Colon (tissue), 2 donors: ENCODE data around the gene MAP2K7.
"Not testable (repeated sequence)": the region's sequence is repeated elsewhere in the genome, so short reads cannot be mapped to it uniquely, and the experiment has no call there.

Experiments used
- FAIRE-seq: peaks from 2 replicates; lab custom pipeline; 2012; peaks lifted over from hg19 to GRCh38; lab: Jason Lieb, UNC
- donor health status: control.
- donor health status: control.

Gene MAP2K7

DNA sequence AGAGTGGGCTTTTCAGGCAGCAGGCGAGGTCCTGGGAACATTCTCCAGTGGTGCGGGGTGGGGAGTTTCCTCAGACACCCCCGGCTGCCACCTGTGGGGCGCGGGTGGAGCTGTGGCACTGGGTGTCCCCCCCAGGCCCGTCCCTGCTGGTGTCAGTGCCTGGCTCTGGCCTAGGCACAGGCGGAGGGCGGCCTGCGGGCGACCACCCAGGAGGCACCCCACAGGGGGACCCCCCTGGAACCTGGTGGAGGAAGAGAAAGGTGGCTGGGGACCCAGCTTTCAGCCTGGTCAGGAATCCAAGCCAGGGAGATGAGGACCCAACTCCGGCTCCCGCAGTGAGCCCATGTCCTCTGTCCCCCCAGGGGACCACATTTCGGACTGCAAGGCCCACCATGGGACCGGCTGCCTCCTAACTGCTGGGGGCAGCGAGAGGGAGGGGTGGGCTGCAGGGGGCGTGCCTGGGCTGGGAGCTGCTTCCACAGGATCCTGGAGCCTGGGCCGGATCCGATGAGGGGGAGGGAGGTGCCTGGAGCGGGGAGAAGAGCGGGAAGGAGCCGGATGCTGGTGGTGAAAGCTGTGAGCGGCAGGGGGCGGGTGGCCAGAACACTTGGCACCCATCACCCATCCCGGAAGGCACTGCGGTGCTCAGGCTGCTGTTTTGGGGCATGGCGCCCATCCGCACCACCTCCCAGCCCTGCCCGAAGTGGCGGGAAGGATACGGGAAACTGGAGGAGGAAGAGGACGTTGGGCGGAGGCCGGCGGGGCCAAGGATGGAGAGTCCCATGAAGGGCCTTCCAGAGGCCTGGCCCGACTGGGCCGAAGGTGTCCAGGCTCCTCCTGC, 27.8 kb downstream of the MAP2K7 start:
- no peak for FAIRE-seq

DNA sequence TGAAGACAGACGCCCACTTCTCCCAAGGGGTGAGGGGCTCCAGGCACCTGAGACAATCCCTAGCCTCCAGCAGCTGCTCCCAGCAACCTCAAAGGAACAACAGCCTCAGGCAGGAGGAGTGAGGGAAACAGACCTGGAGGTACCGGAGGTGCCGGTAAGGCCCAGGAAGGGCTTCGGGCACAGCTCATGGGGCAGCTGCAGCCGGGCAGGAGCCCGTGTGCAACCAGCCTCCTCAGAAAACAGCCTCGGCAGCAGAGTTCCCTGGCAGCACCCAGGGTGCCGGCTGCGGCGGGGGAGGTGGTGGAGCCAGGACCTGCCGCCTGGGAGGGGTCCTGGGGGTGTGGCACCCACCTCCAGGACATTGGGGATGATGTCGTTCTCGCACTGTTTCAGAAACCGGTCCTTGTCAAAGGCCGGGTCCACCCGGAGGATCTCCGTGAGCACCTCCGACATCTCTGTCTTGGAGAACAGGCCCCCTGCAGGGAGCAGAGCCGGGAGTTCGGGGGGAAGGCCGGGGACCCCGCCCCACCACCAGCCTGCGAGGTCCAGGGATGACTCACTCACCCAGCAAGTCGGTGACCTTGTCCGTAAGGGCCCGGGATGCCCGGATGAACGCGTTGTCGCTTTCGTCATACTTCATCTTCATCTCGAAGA, 28.7 kb downstream of the MAP2K7 start:
- FAIRE-seq = no peak

DNA sequence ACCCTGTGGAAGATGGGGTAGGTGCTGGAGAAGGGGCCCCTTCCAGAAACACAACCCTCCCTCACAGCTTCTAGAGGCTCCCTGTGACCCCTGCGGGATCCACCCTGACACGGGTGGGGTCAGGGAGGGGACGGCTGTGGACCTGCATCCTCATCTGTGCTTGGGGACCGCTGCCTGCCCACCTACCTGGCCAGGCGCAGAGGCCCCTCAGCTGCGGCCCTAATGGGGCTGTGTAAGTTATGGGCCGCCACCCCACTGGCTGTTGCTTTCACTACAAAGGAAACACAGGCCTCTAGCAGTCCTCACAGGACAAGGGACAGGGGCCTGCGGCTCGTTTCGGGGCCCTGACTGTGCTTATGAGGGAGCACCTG, 29.2 kb downstream of the MAP2K7 start:
- no peak for FAIRE-seq

DNA sequence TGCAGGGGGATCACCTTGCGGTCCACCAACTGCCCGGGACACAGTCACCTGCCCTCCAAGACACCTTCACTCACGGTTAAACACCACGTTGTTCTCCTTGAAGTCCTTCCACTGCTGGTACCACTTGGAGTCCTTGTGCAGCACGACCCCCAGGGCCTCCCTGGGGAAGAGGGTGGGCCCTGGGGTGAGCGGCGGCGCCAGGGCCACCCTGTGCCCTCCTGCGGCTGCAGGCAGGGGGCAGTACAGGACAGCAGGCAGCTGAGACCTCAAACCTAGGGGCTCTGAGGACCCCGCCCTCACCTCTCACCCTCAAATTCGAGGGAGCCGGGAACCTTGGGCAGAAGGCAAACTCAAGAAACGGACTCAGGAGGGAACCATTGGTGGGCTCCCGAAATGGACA, 29.7 kb downstream of the MAP2K7 start:
- FAIRE-seq = no peak

DNA sequence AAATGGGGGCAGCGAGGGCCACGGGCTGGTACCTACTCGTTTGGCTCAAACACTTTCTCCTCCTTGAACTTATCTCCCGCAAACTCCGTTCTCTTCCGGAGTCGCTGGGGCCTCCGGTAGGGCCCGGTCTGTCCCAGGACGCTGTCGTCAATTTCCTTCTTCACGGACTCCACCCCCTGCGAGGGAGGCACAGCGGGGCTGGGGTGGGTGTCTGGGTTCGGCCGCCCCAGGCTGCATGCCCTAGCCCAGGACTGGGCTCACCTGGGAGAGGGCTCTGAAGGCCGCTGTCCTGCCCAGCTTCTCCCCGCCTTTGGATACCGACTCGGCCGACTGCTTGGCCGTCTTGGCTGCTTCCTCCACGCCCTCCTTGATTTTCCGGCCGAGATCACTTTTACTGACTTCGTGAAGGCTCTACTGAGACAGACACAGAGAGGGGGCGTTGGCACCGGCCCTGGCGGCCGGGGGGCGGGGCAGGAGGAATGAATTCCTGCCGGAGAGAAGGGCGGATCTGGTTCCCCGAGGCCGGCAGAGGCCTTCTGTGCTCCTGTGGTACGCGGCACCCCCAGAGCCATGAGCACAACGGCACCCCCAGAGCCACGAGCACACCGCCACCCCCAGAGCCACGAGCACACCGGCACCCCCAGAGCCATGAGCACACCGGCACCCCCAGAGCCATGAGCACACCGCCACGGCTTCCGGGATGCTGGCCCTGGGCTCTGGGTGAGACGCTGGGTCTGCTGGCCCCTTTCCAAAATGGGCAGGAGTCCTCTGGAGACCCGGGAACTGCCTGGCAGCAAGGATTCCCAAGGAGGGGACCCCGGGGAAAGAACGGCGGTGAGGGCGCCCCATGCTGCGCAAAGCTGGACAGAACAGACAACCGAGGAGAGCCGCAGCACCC, 30.4 kb downstream of the MAP2K7 start:
- no peak for FAIRE-seq

DNA sequence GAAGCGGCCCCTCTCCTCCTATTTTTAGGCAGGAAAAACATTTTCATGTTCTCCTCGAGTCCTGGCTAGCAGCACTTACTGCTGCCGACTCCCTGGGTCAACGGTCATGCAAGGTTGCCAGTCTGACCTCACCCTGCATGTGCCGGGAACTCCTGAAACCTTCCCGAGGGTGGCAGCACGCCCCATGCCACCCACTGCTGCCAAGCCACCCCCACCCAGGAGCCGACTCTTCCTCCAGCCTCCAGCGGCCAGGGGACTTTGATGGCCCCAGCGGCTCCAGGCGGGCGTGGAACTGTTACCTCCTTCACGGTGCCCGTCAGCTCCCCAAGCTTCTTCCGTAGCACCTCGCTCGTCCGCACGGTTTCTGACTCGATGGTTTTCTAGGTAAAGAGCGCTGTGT, 31.1 kb downstream of the MAP2K7 start:
- no peak for FAIRE-seq

DNA sequence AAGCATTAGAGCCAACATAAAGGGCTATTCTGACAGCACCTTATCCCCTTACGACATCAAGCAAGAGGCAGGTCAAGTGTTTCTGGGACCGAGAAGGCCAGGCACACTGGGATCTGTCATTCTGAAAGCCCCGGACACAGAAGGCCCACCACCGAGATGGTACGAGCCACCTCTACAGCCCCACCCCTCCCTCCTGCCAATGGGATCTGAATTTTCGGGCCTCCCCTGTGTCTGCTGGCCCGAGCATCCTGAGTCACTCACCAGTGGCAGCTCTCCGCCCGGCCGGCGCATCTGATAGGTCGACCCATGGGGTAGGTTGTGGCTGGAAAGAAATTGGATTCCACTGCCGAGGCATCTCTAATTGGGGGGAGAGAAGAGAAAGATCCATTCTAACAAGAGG, 37.2 kb downstream of the MAP2K7 start:
- no peak for FAIRE-seq

DNA sequence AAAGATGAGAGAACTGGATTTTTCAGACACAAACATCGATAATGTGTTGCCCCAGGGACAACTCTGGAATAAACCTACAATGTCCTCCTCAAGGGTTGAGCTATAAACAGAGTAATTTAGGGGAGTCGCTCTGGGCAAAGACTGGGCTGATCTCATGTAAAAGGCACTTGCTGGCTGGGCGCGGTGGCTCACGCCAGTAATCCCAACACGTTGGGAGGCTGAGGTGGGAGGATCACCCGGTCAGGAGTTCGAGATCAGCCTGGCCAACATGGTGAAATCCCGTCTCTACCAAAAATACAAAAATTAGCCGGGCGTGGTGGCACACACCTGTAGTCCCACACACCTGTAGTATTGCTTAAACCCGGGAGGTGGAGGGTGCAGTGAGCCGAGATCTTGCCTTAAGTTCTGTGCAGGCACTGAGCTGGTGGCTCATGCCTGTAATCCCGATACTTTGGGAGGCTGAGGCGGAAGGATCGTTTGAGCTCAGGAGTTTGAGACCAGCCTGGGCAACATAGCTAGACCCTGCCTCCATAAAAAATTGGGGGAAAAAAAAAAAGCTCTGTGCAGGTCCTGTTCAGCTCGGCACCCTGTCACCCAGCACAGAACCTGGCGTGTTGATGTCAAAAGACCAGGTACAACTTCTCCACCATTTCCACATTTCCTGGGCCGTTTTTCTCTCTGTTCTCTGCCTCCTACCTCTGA, 38.4 kb downstream of the MAP2K7 start:
- FAIRE-seq = no peak

DNA sequence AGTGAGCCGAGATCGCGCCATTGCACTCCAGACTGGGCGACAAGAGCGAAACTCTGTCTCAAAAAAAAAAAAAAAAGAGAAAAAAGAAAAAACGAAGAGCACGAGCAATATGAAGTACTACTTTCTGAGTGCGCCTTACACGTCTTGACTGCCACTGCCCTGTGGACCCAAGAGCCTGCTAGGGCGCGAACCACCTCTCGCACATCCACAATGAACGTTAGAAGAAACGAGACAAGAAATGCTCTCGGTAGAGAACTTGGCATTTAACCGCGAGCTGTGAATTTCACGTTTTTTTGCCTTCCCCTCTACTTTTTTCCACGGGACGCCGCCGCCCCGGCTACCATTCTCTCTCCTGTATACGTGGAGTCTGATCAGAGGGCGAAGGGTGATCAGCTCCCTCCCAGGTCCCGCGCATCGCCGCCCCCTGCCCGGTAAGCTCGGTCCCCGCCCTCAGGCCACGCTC, 39.3 kb downstream of the MAP2K7 start:
- FAIRE-seq = no peak

DNA sequence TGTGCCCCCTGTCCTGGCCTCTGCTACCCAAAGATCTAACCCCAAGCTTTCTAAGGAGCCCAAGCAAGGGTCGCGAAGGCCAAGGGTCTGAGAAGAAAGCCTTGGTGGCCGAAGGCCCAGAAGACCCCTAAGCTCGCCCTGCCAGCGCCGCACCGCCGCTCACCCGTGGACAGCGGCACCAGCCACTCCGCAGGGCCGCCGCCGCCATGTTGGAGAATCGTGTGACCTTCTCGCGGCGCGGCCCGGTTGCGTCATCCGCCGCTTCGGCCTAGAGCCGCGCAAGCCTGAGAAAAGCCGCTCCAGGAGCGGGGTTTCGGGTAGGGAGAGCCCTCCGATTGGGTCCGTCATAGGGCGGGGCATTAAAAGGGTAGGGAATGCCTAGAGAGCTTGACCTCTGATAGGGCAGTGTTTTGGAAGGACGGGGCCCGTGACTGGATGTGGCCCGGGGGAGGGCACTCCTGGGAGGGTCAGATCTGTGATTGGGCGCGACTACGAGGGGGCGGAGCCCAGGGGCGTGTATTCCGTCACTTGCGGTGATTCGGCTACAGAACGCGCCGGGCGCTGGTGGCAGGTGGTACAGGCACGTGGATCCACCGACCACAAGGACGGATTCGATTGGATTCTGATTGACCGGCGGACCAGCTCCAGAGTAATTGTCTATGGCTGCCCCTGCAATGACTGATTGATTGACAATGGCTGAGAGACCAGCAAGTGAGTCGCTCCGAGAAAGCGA, 39.9 kb downstream of the MAP2K7 start, which contains the start of gene TIMM44:
Gene TIMM44, minus strand, starts transcription at position 223 of the 733 bp plus-strand sequence. Its CDS starts 15 bp downstream, at position 208.
- FAIRE-seq = peak; percentile 96

DNA sequence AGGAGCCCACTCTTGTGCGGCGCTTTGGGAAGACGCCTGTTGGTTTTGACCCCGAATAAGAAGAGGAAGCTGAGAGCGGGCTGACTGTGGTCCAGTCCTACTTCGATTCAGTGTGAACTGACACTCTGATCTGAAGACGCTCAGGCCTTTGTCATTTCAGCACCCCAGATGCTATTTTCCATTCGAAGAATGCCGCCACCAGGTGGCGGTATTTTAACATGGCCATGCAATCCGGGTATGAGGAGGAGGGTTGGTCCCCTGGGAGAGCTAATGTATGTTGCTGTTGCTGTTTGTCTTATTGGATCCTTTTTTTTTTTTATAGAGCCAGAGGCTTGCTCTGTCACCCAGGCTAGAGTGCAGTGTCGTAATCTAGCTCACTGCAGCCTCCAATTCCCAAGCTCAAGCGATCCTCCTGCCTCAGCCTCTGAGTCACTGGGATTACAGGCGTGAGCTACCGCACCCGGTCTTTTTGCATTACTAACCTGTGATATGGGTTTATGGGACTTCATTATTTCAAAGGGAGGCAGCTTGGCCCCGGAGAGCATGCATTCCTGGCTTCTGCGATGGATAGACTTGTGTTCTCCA, 40.6 kb downstream of the MAP2K7 start:
- no peak for FAIRE-seq

DNA sequence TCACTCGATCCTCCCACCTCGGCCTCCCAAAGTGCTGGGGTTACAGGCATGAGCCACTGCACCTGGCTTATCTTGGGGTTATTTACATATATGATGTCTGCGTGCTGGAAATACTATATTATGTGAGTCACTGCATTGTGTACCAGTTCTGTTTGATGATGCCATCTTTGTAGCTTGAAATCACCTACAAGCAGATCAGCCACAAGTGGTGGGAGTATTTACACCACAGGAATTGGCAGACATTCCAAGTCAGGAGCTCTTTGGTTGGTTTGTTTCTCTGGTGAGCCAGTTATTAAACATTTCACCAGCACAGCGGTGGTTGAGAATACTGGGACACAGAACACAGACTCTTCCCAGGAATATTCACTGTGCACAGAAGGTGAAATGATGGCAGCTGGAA, 44.3 kb downstream of the MAP2K7 start:
- no peak for FAIRE-seq

DNA sequence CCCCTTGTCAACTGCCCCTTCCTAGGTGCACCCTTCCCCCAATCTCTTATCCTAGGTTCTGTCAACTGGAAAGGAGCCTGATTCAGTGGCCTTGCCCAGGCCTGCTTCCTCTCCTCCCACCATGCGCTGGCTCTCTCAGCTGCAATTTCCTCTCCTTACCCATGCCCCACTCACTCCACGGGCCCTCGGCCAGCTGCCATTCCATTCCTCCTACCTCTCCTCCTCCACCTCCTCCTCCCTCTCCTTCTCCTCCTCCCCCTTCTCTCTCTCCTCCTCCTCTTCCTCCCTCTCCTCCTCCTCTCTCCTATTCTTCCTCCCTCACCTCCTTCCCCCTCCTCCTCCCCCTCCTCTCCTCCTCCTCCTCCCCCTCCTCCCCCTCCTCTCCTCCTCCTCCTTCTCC, 49.4 kb downstream of the MAP2K7 start:
- no peak for FAIRE-seq

DNA sequence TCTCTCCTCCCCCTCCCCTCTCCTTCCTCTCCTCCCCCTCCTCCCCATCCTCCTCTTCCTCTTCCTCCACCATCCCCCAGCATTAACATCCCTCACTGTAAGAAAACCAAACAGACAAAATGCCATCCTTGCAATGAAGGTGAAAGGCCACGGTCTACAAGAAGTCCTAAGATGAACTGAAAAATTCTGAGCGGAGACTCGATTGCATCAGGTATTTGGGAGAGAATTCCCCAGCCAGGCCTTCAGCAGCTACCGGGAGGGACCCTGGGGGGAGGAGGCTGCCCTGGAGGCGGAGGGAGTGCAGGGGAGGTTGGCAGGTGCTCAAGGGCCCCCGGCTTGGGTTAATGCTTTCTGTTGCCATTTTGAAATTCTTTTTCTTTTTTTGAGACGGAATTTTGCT, 49.9 kb downstream of the MAP2K7 start:
- no peak for FAIRE-seq

DNA sequence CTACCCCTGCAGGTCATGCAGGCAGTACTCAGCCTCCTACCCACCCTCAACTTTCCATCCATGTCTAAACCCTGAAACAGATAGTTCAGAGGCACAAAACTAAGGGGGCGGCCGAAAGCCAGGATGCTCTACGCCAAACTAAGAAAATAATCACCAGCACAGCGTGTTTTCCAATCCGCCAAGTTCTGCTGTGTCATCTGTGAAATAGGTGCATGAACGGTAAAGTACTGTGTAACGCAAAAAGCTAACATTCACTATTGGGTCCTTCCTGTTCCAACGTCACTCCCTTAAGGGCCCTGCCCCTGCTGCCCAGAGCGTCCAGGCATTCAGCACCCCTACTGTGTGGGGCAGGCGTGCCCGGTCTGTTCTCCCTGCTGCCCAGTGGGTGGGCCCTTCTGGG, 52.0 kb downstream of the MAP2K7 start:
- FAIRE-seq = no peak

DNA sequence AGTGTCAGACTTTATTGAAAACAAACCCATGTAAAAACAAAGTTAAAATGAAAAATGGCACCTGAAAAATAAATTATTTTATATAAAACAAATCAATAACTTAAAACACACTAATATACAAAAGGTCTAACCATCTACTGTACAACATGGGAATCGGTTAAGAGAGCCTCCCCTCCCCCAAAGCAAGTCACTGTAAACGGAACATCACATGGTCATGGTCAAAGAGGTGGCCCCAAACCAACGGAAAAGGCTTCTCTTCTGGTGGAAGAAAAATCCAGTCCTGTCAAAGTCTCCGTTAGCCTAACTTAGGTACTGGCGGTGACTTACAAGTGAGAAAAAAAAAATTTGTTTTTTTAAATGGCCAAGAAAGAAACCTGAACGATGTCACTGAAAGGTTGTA, 55.5 kb downstream of the MAP2K7 start:
- no peak for FAIRE-seq

DNA sequence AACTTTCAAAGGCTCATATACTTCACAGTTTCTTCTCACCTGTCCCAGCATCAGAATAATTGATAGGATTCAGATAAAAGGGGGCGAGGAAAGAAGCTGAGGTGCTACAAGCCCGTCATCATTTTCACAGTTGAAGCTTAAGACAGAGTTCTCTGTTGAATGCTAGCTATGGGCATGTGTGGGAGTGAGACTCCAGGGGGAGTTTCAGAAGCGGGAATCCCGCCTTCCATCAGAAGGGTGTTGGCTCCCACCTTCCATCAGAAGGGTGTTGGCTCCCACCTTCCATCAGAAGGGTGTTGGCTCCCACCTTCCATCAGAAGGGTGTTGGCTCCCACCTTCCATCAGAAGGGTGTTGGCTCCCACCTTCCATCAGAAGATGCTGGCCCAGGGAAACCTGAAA, 57.4 kb downstream of the MAP2K7 start:
- not testable (repeated sequence) for FAIRE-seq

DNA sequence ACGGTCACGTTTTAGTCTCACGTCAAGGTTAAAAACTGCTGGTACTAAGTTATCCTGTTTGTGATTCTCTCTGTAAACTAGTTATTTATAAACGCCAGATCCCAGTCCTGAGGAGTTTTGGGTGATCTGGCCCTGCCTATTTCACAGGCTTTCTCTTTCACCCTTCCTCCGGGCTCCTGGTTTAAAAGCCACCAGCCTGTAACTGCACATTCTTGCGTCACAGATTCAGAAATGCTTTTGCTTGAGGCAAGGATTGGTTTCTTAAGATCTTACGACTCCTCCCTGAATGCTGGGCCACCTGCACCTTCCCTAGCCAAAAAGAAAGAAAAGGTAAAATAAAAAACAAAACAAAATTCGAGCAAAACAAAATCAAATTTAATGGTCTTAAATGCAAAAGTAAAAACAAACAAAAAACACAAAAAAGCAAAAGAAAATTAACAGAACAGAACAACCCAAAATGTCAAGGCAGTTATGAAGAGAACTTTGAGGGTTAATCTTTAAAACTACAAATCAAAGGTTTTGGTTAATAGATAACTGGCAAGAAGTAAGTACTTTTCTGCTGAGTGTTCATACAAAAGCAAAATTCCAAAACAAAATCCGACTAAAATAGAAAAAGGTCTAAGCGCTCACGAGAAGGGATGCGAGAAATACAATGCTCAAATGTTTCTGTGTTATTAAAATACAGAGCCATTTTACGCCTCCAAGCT, 58.4 kb downstream of the MAP2K7 start:
- no peak for FAIRE-seq

DNA sequence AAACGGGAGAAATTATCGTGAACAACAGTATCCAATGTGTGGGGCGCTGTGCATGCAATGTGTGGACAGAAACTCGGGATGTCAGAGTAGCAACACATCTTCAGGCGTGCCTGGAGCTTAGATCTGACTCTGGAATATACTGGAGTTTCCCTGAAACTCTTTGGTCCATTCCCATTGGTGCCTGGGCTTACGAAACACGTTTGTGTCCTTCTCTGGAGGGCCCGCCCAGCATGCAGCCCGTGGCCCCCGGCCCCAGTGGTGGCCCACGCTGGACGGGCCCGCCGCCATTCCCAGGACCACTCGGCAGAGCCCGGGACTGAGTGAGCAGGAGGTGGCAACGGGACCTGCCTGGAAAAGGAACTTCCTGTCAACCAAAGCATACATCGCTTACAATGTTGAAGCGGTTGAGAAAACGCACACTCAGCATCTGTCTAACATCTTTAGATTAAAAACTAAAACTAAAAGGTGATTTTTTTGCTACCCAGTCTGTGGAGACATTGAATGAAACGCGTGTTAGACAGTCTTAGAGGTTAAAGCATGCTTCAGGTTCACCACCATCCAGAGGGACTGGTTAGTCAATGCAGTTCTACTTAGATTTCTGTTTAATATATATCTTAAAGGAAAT, 59.1 kb downstream of the MAP2K7 start:
- no peak for FAIRE-seq

DNA sequence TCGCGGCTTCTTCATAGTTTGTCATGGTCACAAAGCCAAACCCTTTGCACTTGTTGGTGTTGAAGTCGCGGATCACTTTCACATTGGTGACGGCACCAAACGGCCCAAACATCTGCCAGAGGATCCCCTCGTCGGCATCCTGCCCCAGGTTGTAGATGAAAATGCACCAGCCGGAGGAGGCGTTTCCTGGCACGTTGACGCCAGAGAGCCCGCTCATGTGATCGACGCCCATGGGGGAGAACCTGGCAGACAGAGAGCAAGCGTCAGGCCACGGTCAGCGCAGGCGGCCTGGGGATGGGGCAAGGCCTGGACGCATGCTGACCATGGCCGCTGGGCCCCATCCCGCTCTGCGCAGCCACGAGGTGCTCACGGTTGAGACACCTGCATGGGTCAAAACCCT, 59.9 kb downstream of the MAP2K7 start:
- FAIRE-seq = no peak
